ENCODE results near the gene CAMK1D.

DNA sequence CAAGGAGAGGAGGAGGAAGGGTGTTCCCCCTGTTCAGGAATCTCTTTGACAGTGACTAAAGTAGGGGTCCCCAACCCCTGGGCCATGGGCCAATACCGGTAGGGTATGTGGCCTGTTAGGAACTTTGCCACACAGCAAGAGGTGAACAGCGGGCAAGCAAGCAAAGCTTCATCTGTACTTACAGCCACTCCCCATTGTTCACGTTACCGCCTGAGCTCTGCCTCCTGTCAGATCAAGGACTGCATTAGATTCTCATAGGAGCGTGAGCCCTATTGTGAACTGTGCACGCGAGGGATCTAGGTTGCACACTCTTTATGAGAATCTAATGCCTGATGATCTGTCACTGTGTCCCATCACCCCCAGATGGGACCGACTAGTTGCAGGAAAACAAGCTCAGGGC lies 201.6 kb downstream of the CAMK1D start:
- TF ChIP-seq, protein P1, sequence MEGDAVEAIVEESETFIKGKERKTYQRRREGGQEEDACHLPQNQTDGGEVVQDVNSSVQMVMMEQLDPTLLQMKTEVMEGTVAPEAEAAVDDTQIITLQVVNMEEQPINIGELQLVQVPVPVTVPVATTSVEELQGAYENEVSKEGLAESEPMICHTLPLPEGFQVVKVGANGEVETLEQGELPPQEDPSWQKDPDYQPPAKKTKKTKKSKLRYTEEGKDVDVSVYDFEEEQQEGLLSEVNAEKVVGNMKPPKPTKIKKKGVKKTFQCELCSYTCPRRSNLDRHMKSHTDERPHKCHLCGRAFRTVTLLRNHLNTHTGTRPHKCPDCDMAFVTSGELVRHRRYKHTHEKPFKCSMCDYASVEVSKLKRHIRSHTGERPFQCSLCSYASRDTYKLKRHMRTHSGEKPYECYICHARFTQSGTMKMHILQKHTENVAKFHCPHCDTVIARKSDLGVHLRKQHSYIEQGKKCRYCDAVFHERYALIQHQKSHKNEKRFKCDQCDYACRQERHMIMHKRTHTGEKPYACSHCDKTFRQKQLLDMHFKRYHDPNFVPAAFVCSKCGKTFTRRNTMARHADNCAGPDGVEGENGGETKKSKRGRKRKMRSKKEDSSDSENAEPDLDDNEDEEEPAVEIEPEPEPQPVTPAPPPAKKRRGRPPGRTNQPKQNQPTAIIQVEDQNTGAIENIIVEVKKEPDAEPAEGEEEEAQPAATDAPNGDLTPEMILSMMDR (IDR thresholded peaks at IDR 0.05; ENCODE audit: low read depth, low read length, poor library complexity, severe bottlenecking), result no peak
- TF ChIP-seq EZH2phosphoT487 (IDR thresholded peaks at IDR 0.05; ENCODE audit: borderline replicate concordance, low read length), result no peak

Measured in DOHH2 (cell line).